HEK293 (cell line): ENCODE measurements around the gene POLR3A.

Experiments used
- CTCF ChIA-PET: fragments of 350-600 bp; formaldehyde crosslinking; extraction: SDS; loops from one replicate; lab custom pipeline; 2021; ENCODE audit warnings: antibody characterized with exemption; lab: Yijun Ruan, JAX
- POLR2A ChIA-PET: fragments of 300-600 bp; formaldehyde crosslinking; extraction: SDS; loops from one replicate; lab custom pipeline; 2020; ENCODE audit warnings: antibody characterized with exemption, inconsistent platforms; lab: Yijun Ruan, JAX
- H3K27ac ChIP-seq: fragments of 200-500 bp; sonication (Bioruptor generic); 2 replicates; pipeline ENCODE4 v1.5.1; 2014; ENCODE audit warnings: low read depth, low read length, control low read depth, inconsistent platforms; ENCODE audit errors: extremely low read depth
- H3K36me3 ChIP-seq, 2 experiments: fragments of 200-500 bp in 1 of 2; sonication (Bioruptor generic) in 1 of 2; 1 replicate in 1 of 2; 2 replicates in 1 of 2; pipeline ENCODE4 v1.5.1; 2014 to 2017; ENCODE audit warnings: inconsistent platforms in 2 of 2, low read length in 2 of 2; ENCODE audit not compliant: control insufficient read depth in 2 of 2, insufficient read depth in 1 of 2
- H3K4me1 ChIP-seq: fragments of 200-500 bp; sonication (Bioruptor generic); 2 replicates; pipeline ENCODE4 v1.5.1; 2014; ENCODE audit warnings: mild to moderate bottlenecking, low read length, inconsistent platforms; ENCODE audit not compliant: control insufficient read depth, insufficient read depth
- H3K4me3 ChIP-seq: 2 replicates; pipeline ENCODE4 v1.5.1; 2011; ENCODE audit warnings: low read depth, mild to moderate bottlenecking, control low read depth, low read length, moderate library complexity
- H3K9me3 ChIP-seq: fragments of 200-500 bp; sonication (Bioruptor generic); 2 replicates; pipeline ENCODE4 v1.5.1; 2014; ENCODE audit warnings: low read depth, low read length, inconsistent platforms; ENCODE audit not compliant: control insufficient read depth, insufficient read depth
- GFI1B ChIP-seq: fragments of 450-650 bp; formaldehyde crosslinking; IDR thresholded peaks from 2 replicates; pipeline ENCODE4 v1.5.1; 2016; ENCODE audit warnings: missing biosample characterization, missing genetic modification characterization
- GLIS1 ChIP-seq: fragments of 450-650 bp; formaldehyde crosslinking; IDR thresholded peaks from 2 replicates; pipeline ENCODE4 v1.5.1; 2016; ENCODE audit warnings: missing biosample characterization, missing genetic modification characterization
- INSM2 ChIP-seq: fragments of 450-650 bp; formaldehyde crosslinking; IDR thresholded peaks from 2 replicates; pipeline ENCODE4 v1.5.1; 2016; ENCODE audit warnings: missing biosample characterization, missing genetic modification characterization
- KLF17 ChIP-seq: fragments of 450-650 bp; formaldehyde crosslinking; IDR thresholded peaks from 2 replicates; pipeline ENCODE4 v1.5.1; 2016; ENCODE audit warnings: missing biosample characterization, missing genetic modification characterization
- MZF1 ChIP-seq: fragments of 450-650 bp; formaldehyde crosslinking; IDR thresholded peaks from 2 replicates; pipeline ENCODE4 v1.5.1; 2017; ENCODE audit warnings: missing biosample characterization, missing genetic modification characterization, borderline replicate concordance
- PRDM1 ChIP-seq: fragments of 450-650 bp; formaldehyde crosslinking; IDR thresholded peaks from 2 replicates; pipeline ENCODE4; 2016; ENCODE audit warnings: missing biosample characterization, missing genetic modification characterization
- RBAK ChIP-seq: fragments of 450-650 bp; formaldehyde crosslinking; IDR thresholded peaks from 2 replicates; pipeline ENCODE4 v1.5.1; 2016; ENCODE audit warnings: missing biosample characterization, missing genetic modification characterization
- SCRT2 ChIP-seq: fragments of 450-650 bp; formaldehyde crosslinking; IDR thresholded peaks from 2 replicates; pipeline ENCODE4 v1.5.1; 2016; ENCODE audit warnings: missing biosample characterization, missing genetic modification characterization
- SP2 ChIP-seq: fragments of 450-650 bp; formaldehyde crosslinking; IDR thresholded peaks from 2 replicates; pipeline ENCODE4 v1.5.1; 2016; ENCODE audit warnings: missing biosample characterization, missing genetic modification characterization
- TRIM28 ChIP-seq: IDR thresholded peaks from 2 replicates; pipeline ENCODE4 v1.6.1; 2011; ENCODE audit warnings: low read length, control low read depth, borderline replicate concordance
- ZBTB10 ChIP-seq: fragments of 450-650 bp; formaldehyde crosslinking; IDR thresholded peaks from 2 replicates; pipeline ENCODE4 v1.5.1; 2016; ENCODE audit warnings: missing biosample characterization, missing genetic modification characterization
- ZBTB21 ChIP-seq: fragments of 450-650 bp; formaldehyde crosslinking; IDR thresholded peaks from 2 replicates; pipeline ENCODE4 v1.5.1; 2017; ENCODE audit warnings: missing biosample characterization, missing genetic modification characterization
- ZNF501 ChIP-seq: fragments of 450-650 bp; formaldehyde crosslinking; IDR thresholded peaks from 2 replicates; pipeline ENCODE4 v1.5.1; 2016; ENCODE audit warnings: missing biosample characterization, missing genetic modification characterization
- ZNF529 ChIP-seq: fragments of 450-650 bp; formaldehyde crosslinking; IDR thresholded peaks from 2 replicates; pipeline ENCODE4 v1.5.1; 2017; ENCODE audit warnings: missing genetic modification characterization, missing biosample characterization; ENCODE audit not compliant: insufficient replicate concordance
- ZNF596 ChIP-seq: fragments of 450-650 bp; IDR thresholded peaks from 2 replicates; pipeline ENCODE4 v1.5.0; 2018; ENCODE audit warnings: missing biosample characterization, mild to moderate bottlenecking, missing genetic modification characterization, moderate library complexity
- ZNF600 ChIP-seq: fragments of 450-650 bp; formaldehyde crosslinking; IDR thresholded peaks from 2 replicates; pipeline ENCODE4 v1.5.1; 2016; ENCODE audit warnings: missing biosample characterization, missing genetic modification characterization
- ZNF704 ChIP-seq: fragments of 450-650 bp; formaldehyde crosslinking; IDR thresholded peaks from 2 replicates; pipeline ENCODE4 v1.5.1; 2016; ENCODE audit warnings: missing biosample characterization, missing genetic modification characterization
- ZSCAN16 ChIP-seq: fragments of 450-650 bp; formaldehyde crosslinking; IDR thresholded peaks from 2 replicates; pipeline ENCODE4 v1.5.1; 2016; ENCODE audit warnings: missing biosample characterization, missing genetic modification characterization

Gene POLR3A

GRCh38 chr10:78069151-78069550, 39.8 kb upstream of the POLR3A start:
- no peak overlapping the region for H3K4me3 ChIP-seq
- ChIA-PET POLR2A (no interaction called here), CTCF (interaction anchor here (0.8 to 1.2 kb wide), 2 partner anchors 9 to 11 kb away, joined by 3 to 4 read pairs; no protein-coding TSS in a partner anchor)
- no peaks in the 10 kb centered on the region for H3K9me3 ChIP-seq
- no peaks in the 10 kb centered on the region for H3K4me1 ChIP-seq
- TF ChIP-seq ZNF529 (tag by site-specific recombination): no peak
- H3K27ac ChIP-seq: no peak overlapping the region
- H3K36me3 ChIP-seq: no peaks in the 10 kb centered on the region

GRCh38 chr10:78066728-78067430, 37.6 kb upstream of the POLR3A start:
- H3K36me3 ChIP-seq: no peaks in the 10 kb centered on the region
- H3K27ac ChIP-seq: no peak overlapping the region
- ChIA-PET POLR2A (no interaction called here), CTCF (interaction anchor here (0.7 kb wide), 1 partner anchor 19 kb away, joined by 3 read pairs; no protein-coding TSS in a partner anchor)
- H3K4me3 ChIP-seq: no peak overlapping the region
- no peak for TF ChIP-seq ZNF501 (tag by site-specific recombination)
- TF ChIP-seq ZNF600 (tag by site-specific recombination): no peak
- TF ChIP-seq SCRT2 (tag by site-specific recombination): no peak
- TF ChIP-seq TRIM28: no peak
- no peak for TF ChIP-seq ZBTB21 (tag by site-specific recombination)
- TF ChIP-seq ZNF704 (tag by site-specific recombination): no peak
- no peak for TF ChIP-seq PRDM1 (tag by site-specific recombination)
- TF ChIP-seq ZSCAN16 (tag by site-specific recombination): no peak
- TF ChIP-seq GFI1B (tag by site-specific recombination): no peak
- TF ChIP-seq GLIS1: no peak
- TF ChIP-seq KLF17 (tag by site-specific recombination): no peak
- no peak for TF ChIP-seq RBAK (tag by site-specific recombination)
- no peak for TF ChIP-seq MZF1 (tag by site-specific recombination)
- no peak for TF ChIP-seq ZBTB10 (tag by site-specific recombination)
- no peak for TF ChIP-seq INSM2 (tag by site-specific recombination)
- no peak for TF ChIP-seq SP2 (tag by site-specific recombination)
- no peak for TF ChIP-seq ZNF596 (tag by site-specific recombination)
- H3K9me3 ChIP-seq: no peaks in the 10 kb centered on the region
- H3K4me1 ChIP-seq: no peaks in the 10 kb centered on the region
